ENCODE measurements around the gene CYFIP1. TPM values are rescaled to one million over a fixed set of nuclear protein-coding genes. Genes with fewer than 3 reads are reported as not detected.

CYFIP1 gene
- total RNA-seq, 2 donors from 2014 or later, result 134 to 139 TPM

GRCh38 chr15:22974745-22975144 is 5.4 kb downstream of the CYFIP1 start:
- Histone ChIP-seq H3K9ac (ENCODE audit: extremely low read depth, low read length, poor library complexity, severe bottlenecking) (no peak overlapping the region), H3K4me1 (ENCODE audit: control insufficient read depth, insufficient read depth, low read length) (peaks cover 3% of the 10 kb centered on the region), H3K9me3 (ENCODE audit: control insufficient read depth, low read length) (peaks cover 9% of the 10 kb centered on the region), H3K27me3 (ENCODE audit: control insufficient read depth, insufficient read depth, low read length, poor library complexity, severe bottlenecking) (peaks cover 6% of the 10 kb centered on the region), H3K36me3 (ENCODE audit: control insufficient read depth, insufficient read depth, low read length) (peaks cover 13% of the 10 kb centered on the region), H3K4me3 (ENCODE audit: low read length) (no peak overlapping the region), H3K27ac (ENCODE audit: low read depth, low read length) (no peak overlapping the region)
- H3K4me1 Mint-ChIP-seq, result peaks cover 10% of the 10 kb centered on the region
- peaks cover 15% of the 10 kb centered on the region for H3K9me3 Mint-ChIP-seq
- peaks cover 12% of the 10 kb centered on the region for H3K36me3 Mint-ChIP-seq (ENCODE audit: low read depth)
- peaks cover 13% of the 10 kb centered on the region for H3K27me3 Mint-ChIP-seq (ENCODE audit: insufficient read depth)
- no peak overlapping the region for H3K27ac Mint-ChIP-seq
- DNase-seq, result no peak
- no peak overlapping the region for H3K4me3 Mint-ChIP-seq
- 88 to 96% methylated on average over 4 of the region's 4 CpGs for WGBS, 2 experiments (ENCODE audit: insufficient coverage in 1 of 2, insufficient read length in 1 of 2)
- no peak for TF ChIP-seq CTCF (conservative IDR thresholded peaks at IDR 0.05)

GRCh38 chr15:22973987-22974386 is 6.2 kb downstream of the CYFIP1 start:
- Histone ChIP-seq H3K9me3 (ENCODE audit: control insufficient read depth, low read length) (peaks cover 14% of the 10 kb centered on the region), H3K4me3 (ENCODE audit: low read length) (no peak overlapping the region), H3K36me3 (ENCODE audit: control insufficient read depth, insufficient read depth, low read length) (peaks cover 13% of the 10 kb centered on the region), H3K27ac (ENCODE audit: low read depth, low read length) (no peak overlapping the region), H3K9ac (ENCODE audit: extremely low read depth, low read length, poor library complexity, severe bottlenecking) (no peak overlapping the region), H3K27me3 (ENCODE audit: control insufficient read depth, insufficient read depth, low read length, poor library complexity, severe bottlenecking) (peaks cover 6% of the 10 kb centered on the region), H3K4me1 (ENCODE audit: control insufficient read depth, insufficient read depth, low read length) (peaks cover 3% of the 10 kb centered on the region)
- H3K4me3 Mint-ChIP-seq, result no peak overlapping the region
- no peak overlapping the region for H3K27ac Mint-ChIP-seq
- WGBS, 2 experiments (ENCODE audit: insufficient coverage in 1 of 2, insufficient read length in 1 of 2), result 94 to 98% methylated on average over 3 of the region's 4 CpGs
- peaks cover 15% of the 10 kb centered on the region for H3K9me3 Mint-ChIP-seq
- peaks cover 16% of the 10 kb centered on the region for H3K36me3 Mint-ChIP-seq (ENCODE audit: low read depth)
- peaks cover 7% of the 10 kb centered on the region for H3K27me3 Mint-ChIP-seq (ENCODE audit: insufficient read depth)
- no peak for DNase-seq
- H3K4me1 Mint-ChIP-seq, result peaks cover 10% of the 10 kb centered on the region
- TF ChIP-seq CTCF (conservative IDR thresholded peaks at IDR 0.05), result no peak

- H3K27me3 Mint-ChIP-seq (ENCODE audit: insufficient read depth), result peaks cover under 1% of the 10 kb centered on the region
- no peaks in the 10 kb centered on the region for H3K4me1 ChIP-seq (ENCODE audit: control insufficient read depth, insufficient read depth, low read length)
- peaks cover 14% of the 10 kb centered on the region for H3K9me3 ChIP-seq (ENCODE audit: control insufficient read depth, low read length)
- no peak overlapping the region for H3K9ac ChIP-seq (ENCODE audit: extremely low read depth, low read length, poor library complexity, severe bottlenecking)
- no peaks in the 10 kb centered on the region for H3K27me3 ChIP-seq (ENCODE audit: control insufficient read depth, insufficient read depth, low read length, poor library complexity, severe bottlenecking)
- H3K36me3 ChIP-seq (ENCODE audit: control insufficient read depth, insufficient read depth, low read length), result peaks cover 13% of the 10 kb centered on the region
- peaks cover 7% of the 10 kb centered on the region for H3K4me1 Mint-ChIP-seq
- no peak overlapping the region for H3K27ac Mint-ChIP-seq
- no peak for DNase-seq
- H3K9me3 Mint-ChIP-seq, result peaks cover 15% of the 10 kb centered on the region
- TF ChIP-seq CTCF (conservative IDR thresholded peaks at IDR 0.05), result no peak
- H3K4me3 Mint-ChIP-seq, result no peak overlapping the region
- WGBS, 2 experiments (ENCODE audit: insufficient coverage in 1 of 2, insufficient read length in 1 of 2), result 93 to 94% methylated on average over 3 to 4 of the region's 5 CpGs
- no peak overlapping the region for H3K27ac ChIP-seq (ENCODE audit: low read depth, low read length)
- no peak overlapping the region for H3K4me3 ChIP-seq (ENCODE audit: low read length)
- H3K36me3 Mint-ChIP-seq (ENCODE audit: low read depth), result peaks cover 16% of the 10 kb centered on the region
Measured at GRCh38 chr15:22973286-22973685, 6.9 kb downstream of the CYFIP1 start.
